Activated CD4-positive, alpha-beta T cell treated with anti-CD3 and anti-CD28 coated beads, Interleukin-2, amount 50 U/mL, for 1 hour (primary cell): ENCODE data around the gene LRCH1.

Source experiments
- DNase-seq: peaks from one replicate; pipeline ENCODE4 v3.0.0-alpha.2; 2020

LRCH1 gene

DNA sequence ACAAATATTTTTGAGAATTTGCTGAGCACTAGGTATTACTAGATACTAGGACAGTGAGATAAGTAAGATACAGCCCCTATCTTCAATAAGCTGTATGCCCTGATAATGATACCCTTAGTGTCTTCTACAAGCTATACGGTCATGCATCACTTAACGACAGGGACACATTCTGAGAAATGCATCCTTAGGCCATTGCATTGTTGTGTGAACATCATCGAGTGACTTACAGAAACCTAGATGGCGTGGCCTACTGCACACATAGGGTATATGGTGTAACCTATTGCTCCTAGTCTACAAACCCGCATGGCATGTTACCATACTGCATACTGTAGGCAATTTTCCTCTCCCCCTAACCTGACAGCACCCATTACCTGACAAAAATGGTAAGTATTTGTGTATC, 64.9 kb downstream of the LRCH1 start:
- no peak for DNase-seq

DNA sequence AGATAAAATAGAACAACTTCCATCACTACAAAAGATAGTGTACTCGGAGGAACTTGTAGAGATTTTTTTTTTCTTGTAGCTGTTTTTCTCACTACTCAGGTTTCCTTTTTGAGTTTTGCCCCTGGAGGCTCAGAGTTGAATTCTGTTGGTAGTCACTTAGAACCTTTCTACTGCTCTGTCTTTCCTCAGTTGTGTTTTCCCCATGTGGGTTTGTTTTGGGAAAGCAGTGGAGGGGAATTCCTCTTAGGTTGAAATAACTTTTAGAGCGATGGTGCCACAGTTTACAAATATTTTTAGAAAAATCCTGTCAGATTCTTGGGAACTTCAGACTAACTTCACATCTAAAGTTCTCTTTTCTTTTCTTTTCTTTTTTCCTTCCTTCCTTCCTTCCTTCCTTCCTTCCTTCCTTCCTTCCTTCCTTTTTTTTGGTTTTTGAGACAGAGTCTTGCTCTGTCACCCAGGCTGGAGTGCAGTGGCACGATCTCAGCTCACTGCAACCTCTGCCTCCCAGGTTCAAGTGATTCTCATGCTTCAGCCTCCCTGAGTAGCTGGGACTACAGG, 65.8 kb downstream of the LRCH1 start:
- DNase-seq, result no peak

DNA sequence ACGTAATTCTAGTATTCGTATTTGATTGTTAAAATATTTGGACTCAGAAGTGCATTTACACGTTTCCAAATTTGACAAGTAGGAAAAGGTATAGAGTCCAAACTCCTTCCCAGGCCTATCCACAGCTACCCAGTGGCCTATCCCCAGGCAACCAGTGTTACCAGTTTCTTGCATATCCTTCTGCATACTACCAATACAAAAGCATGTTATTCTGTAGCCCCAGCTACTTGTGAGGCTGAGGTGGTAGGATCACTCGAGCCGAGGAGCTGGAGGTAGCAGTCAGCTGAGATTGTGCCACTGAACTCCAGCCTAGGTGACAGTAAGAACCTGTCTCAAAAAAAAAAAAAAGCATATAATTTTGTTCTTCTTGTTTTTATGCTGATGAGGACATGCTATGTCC, 67.1 kb downstream of the LRCH1 start:
- DNase-seq, result no peak

DNA sequence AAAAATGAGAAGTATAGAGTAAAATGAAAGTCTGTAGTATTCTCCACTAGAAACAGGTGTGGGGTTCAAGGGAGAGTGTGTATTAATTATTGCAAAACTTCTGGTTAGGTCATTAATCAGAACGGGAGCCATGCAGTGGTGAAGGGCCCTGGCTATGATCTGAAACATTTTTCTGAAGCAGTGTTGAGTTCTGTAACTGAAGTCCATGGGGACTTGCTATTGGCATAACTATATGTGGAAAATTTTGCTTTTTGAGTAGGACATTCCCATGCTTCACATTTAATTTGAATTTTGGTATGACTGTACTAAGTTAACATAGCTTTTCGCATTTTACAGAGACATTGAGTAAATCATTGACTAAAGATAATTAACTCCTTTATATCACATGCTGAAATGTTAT, 67.5 kb downstream of the LRCH1 start:
- no peak for DNase-seq

DNA sequence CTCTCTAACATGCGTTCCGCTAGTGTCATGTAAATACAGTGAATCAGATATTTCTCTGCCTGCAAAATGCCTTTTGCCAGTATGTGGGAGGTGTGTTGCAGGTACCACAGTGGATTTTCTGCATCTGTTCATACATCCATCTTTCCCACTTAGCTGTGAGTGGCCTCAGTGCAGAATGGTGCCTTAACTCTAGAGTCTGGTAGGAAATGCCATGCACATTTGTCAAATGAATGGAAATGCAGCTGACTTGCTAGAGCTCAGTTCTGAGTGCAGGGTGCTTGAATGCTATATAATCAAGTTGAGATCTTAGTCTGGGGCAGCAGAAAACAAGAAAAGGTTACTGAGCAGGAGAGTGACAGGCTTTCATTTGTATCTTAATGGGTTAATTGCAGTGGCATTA, 68.2 kb downstream of the LRCH1 start:
- DNase-seq, result no peak

DNA sequence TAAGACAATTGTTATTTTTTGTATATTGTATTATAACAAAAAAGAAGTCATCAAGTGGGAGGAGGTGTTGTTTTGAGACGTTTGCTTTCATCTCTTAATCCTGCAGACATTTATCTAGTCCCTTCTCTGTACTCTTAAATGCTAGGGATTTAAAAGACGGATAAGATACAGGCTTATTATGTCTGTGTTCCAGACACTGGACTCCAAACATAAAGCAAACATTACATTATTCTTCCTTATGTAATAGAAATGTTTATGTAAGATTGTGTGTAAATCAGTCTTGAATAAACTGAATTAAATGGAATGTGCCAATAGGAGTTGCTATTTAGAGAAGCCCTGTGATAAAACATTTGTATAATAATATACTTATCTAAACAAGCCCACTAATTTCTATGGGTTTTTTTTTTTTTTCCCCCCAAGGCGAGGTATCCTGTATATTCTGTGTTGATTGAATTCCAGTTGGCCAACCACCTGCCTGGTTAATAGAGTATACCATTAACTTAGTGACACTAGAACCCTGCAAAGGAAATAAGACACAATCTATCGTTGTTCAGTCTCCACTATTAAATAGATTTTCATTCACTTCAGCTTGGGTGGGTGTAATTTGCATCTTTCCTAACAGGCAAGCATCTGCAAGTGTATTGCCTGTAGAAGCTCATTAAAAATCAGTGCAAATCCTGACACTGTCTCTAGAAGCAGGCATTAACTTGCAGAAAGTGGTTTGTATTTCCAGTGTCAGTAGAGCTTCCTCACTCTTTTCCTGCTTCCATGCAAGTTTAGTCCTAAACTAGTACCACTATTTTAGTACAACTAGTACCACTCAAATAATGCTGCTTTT, 69.0 kb downstream of the LRCH1 start:
- no peak for DNase-seq

DNA sequence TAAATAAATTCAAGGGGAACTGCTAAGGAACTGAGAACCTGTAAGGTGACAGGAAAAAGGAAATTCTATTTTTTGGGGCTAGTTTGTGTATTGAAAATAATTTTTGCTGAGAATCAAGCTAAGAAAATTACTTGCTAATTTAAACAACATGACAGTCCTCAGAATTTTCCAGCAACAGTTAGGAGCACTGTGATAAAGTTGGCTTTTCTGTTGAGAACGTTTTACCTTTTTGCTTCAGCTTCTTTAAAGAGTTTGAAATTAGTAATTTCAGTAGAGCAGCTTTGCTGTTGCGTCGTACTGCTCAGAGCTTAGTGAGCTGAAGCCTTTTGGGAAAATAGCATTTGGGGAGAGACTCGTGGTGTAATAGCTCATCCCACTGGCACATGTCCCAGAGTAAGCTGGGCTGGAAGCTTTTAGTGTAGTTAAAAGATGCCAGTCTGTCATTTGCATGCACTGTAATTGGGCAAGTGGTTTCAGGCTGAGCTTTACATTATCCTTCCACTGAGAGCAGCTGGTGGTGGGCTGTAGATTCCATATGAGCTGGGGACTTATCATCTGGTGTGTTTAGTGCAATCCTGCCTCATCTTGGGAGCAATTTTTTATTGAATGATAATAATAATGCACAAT, 69.8 kb downstream of the LRCH1 start:
- no peak for DNase-seq

DNA sequence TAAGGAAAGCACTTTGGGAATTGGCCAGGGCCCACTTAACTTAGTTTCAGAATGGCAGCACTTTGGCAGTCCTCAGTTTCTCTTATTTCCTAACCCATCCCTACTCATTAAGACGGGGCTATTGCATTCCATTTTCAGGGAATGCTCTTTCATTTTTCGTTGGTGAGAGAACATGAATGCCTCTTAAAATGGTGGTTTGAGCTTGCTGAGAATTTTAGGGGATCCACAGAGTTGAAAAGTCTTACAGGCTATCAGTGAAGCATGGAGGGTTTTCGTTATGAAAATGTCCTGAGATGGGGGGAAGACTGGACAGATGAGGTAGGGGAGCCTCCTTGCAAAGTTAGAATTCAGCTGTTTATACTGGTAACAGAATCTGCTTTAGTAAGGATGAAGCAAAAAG, 71.4 kb downstream of the LRCH1 start:
- DNase-seq, result no peak

DNA sequence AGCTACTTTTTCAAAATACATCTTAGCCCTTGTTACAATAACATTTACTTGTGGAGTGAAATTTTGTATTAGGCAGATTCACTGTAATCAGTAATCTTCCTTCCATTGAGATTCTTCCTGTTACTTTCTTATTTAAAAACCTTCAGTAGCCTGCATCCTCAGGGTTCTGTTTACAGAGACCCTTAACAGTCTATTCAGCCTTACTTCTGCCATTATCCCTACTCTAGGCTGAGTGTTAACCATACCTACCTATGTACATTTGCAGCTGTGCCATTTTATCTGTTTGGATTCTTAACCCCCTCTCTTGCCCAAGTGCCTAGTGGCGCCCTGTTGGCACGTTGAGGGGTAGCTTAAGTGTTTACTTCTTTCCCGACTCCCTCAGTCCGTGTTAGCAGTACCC, 71.9 kb downstream of the LRCH1 start:
- DNase-seq, result no peak

DNA sequence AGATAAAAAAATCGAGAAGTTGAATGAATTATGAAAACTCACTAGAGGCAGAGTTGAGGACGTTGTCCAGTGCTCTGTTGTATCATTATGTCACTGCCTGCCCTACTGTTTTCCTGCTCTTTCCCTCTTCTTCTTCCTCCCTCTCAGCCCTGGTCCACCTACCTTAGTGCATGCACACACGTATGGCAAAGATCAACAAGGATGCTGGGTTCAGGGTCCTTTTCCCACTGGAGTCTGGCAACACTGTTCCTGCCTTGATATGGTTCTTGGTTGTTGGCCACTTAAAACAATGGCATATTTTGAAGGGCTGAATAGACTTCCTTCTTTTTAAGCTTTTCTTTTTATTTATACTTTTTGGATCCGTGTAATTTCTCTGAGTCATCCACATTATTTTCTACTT, 74.5 kb downstream of the LRCH1 start:
- DNase-seq, result no peak

DNA sequence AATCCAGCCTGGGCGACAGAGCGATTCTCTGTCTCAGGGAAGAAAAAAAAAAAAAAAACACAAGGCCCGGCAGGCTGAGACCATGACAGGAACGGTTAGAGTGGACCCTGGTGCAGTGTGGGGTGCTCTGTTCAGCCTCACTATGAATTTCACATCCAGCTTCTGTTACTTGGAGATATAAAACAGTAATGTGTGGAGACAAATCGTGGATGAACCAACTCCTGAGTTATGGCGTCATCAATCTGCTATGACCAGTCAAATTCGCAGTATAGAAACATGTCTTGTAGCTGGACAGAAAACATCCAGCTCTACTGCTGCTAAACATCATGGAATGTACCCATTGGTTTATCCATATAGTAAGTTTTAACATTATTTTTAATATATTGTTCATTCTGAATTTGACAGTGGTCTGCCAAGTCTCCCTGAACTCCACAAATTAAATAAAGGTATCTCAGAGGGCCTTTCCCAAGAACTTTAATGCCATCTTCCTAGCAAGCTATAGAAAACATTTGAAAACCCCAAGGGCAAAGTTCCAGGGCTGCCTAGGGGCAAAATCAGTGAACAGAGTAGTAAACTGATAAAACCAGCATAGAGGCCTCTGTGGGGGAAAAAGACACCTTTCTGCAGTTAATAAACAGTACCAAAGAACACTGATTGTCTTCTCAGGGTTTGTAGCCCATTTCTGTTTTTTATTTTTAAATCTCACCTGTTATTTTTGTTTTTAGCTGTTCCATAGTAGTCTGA, 75.8 kb downstream of the LRCH1 start:
- DNase-seq, result no peak

DNA sequence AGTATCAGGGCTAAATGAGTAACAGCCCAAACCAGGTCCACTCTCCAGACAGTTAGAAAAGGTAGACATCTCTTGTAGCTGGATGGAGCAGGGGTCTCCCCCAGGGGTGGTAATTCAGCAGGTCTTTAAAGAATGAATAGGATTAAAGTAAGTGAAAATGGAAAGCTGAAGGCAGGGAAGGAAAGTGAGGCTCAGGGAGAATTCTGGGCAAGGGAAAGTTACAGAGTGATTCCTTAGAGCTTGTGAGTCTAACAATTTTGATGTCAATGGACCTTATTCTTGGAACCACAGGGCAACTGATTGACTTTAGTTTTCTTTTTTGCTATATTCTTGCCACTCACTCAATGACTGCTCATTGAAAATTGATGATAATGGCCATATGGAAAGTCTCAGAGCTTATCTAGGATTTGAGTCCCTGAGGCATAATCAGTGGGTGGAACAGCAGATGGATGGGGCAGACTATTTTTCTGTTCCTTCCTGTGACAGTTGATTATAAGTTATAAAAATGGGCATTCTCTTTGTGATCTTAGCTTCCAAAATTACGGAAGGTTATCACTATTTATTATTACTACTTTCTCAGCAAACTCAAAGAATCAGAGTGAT, 76.9 kb downstream of the LRCH1 start:
- DNase-seq, result no peak

DNA sequence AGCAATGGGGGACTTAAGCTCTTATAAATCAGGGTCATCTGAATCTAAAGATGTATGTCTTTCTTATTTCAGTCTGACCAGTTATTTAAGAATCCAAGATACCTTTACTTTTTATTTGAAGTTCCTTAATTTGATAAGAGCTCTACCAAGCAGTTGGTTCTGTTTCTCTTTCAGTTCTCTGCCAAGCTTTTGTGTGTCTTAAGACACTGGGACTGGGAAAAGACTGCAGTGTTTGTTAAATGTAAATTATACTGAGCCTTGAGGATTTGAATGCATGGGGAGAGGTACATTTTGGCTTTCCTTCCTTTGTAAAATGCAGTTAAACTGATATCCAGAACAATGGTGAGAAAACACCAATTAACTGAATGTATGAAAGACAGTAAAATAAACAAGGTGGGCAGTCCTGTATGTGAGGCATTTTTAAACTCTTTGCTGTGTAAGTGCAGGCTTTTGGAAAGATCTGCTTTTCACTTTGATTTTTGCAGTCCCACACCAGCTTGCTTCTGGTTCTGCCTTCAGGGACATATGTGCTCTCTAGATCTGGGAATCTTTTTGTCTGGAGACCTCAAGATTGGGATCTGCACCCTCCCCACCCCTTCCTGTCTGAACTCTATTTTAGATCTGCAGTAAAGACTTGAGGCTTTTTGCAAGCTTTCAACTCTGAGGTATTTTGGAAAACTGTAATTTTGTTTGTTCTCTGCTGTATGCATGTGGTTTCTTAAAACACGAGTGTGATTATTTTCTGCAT, 77.6 kb downstream of the LRCH1 start:
- DNase-seq, result no peak

DNA sequence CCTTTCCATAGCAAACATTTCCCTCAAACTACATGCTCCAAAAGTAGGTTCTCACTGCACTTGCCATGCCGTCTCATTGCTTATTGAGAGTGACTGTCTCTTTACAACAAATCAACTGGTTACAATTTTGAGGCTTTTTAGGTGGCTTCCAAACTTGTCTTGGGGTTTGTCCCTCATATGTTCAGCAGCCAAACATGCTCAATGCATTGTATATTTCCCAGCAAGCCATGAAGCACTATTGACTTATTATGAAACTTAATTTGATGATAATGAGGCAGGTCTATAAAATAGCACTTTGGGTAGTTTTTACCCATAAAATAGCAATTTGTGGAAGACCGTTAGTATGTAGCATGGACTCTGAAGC, 78.2 kb downstream of the LRCH1 start:
- no peak for DNase-seq

DNA sequence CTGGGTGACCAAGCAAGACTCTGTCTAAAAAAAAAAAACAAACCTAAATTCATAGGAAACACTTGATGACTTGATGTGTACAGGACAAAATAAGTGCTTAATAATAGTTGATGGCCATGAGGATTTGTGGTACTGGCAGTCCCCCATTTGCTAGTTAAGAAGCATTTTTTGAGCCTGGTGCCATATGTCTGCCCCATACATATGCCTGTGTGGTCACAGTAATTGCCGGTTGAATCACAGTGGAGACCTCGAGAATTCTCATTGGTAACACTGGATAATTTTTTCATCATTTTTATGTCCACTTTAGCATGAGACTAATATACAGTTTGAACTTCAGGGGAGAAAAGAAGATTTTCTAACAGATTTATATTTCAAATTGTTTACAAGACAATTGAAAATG, 79.2 kb downstream of the LRCH1 start:
- DNase-seq, result no peak

DNA sequence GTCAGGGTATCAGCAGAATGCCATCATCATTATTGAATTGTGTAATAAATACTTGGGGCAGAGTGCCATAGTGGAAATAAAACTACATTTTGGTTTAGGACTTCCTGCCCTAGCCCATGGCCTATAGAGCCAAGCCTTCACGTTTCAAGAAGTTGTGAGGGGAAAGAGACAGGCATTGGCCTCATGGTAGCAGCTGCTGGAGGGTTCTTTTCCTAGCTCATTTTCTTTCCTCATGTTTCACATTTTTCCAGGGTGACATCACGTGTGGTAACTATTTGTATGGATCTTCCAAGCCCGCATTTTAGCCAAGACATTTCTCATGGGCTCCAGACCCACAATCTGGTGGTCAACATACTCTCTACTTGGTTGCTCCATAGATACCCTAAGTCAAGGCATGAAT, 80.4 kb downstream of the LRCH1 start:
- no peak for DNase-seq

DNA sequence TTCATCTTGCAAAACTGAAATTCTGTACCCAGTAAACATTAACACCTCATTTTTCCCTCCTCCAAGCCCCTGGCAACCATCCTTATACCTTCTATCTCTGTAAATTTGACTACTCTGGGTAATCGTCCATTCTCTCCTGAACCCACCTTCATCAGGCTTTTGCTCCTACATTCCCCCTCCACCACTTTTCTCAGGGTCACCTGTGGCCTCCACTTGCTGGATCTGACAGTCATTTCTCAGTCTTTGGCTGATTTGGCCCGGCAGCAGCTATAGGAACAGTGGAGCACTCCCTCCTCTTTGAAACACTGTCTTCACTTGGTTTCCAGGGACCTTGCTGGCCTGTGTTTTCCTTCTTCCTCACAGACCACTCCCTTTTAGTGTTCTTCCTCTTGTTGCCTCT, 83.5 kb downstream of the LRCH1 start:
- DNase-seq, result no peak

DNA sequence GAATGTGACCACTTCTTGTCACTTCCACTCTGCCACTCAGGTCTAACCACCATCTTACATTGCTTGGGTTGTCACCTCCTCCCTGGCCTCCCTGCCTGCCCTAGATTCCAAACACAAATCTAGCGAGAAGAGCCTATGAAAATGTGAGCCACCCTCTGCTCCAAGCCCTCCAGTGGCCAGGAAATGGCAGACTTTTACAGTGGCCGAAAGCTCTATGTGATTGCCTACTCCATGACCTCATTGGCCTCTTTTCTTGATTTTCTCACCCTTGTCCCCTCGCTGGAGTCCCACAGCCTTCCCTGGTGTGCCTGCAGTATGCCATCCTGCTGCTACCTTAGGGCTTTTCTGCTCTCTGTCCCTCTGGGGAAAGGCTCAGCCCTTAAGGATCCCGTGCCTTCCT, 84.2 kb downstream of the LRCH1 start:
- no peak for DNase-seq

DNA sequence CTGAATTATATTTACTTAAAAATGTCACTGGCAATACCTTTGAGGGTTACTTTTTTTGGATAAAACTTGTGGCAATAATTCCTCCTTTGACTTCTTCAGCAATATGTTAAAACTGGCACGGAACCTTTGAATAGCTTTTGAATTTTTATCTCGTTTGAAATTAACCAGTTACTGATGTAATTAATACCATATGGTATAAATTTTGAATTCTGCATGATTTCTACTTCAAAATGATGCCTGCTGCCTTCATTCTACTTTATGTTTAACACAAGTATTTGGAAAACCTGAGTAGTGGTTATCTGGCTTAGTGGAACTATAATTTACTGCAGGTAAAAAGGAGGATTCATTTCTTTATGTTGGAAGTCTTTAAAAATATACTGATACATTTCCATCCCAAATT, 85.3 kb downstream of the LRCH1 start:
- no peak for DNase-seq

DNA sequence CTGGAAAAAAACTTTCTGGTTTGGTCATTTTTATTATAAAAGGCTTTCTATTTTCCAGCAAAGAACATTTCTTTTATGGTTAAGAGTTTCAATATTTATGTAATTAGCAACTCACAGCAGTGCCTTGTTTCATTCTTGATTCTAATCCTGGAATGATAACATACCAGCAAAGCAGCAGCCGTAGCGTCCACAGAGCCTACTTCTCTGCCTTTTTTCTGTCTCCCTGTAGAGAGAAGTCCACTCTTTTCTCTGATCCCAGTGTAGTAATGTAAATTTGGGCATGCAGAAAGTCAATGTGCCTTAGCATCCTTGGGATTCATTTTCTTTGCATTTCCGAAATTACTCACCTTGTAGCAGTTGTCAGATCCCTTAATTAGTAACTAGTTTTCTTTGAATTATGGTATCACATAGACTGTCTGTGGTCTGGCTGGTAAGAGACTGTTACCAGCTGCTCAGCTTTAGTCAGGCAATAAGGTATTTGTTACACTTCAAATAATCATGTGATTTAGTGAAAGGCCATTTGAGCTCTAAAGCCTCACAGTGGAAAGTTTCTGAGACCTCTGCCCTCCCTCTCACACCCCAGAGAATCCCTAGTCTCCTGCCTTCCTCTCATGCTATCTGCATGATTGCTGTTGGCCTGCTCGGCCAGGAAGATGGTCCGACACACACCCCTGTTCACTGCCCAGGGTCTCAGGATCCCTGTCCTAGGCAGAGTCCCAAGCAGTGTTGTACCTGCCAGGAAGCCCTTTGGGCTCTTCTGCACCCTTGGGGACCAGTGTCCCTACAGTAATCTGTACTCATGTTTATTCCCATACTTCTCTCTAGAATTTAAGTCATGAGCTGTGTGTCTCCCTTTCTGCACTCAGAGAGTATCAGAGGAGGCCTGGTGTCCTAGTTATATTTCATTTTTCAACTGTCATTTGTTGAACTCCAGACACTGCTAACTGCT, 86.3 kb downstream of the LRCH1 start:
- DNase-seq, result no peak

DNA sequence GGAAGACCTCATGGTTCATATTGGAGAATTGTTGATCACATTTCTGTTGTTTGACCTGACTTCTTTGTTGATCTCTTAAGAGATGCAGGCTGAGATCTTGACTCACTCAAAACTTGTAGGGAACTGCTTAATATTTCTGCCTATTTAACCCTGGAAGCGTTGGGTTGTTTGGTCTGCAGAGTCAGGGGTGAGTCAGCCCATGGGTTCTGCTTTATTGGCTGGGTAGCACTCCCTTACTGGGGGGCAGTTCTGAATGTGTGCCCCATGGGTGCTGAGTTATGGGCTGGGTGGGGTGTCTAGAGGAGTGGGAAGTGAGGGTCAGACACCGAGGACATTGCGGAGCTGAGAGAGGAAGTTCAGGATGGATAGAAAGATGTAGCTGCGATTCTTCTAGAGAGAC, 87.9 kb downstream of the LRCH1 start:
- no peak for DNase-seq
